Duodenal mucosa (tissue), 2 donors: ENCODE results near the gene PEMT.
"Not testable (repeated sequence)": the region's sequence is repeated elsewhere in the genome, so short reads cannot be mapped to it uniquely, and the experiment has no call there.

ENCODE experiments used
- H3K27ac ChIP-seq: one replicate; pipeline ENCODE4 v1.7.0; 2013; ENCODE audit warnings: low read depth, low read length
- H3K27me3 ChIP-seq, 2 donors: one replicate each; pipeline ENCODE4 v1.7.0; 2013; ENCODE audit warnings: low read length in 2 of 2, control low read depth in 1 of 2; ENCODE audit not compliant: insufficient read depth in 2 of 2, control insufficient read depth in 1 of 2
- H3K36me3 ChIP-seq, 2 donors: one replicate each; pipeline ENCODE4 v1.7.0; 2013; ENCODE audit warnings: low read length in 2 of 2, control low read depth in 1 of 2; ENCODE audit not compliant: insufficient read depth in 2 of 2, control insufficient read depth in 1 of 2
- H3K4me1 ChIP-seq, 2 donors: one replicate each; pipeline ENCODE4 v1.7.0; 2013; ENCODE audit warnings: low read length in 2 of 2, control low read depth in 1 of 2; ENCODE audit not compliant: insufficient read depth in 2 of 2, control insufficient read depth in 1 of 2
- H3K4me3 ChIP-seq, 2 donors: one replicate each; pipeline ENCODE4 v1.7.0; 2013; ENCODE audit warnings: low read length in 2 of 2, low read depth in 1 of 2
- H3K9ac ChIP-seq, 2 donors: one replicate each; pipeline ENCODE4 v1.7.0; 2013; ENCODE audit warnings: low read length in 2 of 2, low read depth in 1 of 2
- H3K9me3 ChIP-seq, 2 donors: one replicate each; pipeline ENCODE4 v1.7.0; 2013; ENCODE audit warnings: low read length in 2 of 2, control low read depth in 1 of 2; ENCODE audit not compliant: control insufficient read depth in 1 of 2

PEMT gene

DNA sequence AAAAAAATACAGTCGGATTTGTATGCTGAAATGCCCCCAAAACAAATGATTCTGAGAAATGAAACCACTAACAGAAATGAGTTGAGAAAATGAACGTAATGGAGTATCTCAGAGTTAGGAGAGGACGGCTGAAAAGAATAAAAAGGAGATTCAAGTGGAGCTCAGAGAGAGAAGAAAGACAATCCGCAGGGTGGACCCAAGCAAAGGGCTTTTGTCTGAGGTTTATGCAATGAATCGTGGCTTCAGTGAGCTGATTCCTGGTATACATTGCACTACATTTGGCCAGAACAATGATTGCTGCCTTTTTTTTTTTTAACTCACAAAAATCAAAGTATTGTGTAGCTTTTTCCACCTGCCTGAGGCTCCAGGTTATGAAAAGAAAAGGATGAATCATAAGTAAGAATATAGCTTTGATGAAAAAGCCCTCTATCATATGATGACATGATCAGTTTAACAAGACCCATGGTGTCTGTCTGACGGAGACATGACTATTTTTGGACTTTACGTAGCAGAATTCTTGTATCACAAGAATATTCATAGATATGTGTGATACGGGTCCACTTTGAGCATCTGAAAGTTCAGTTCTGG lies 119.1 kb downstream of the PEMT start:
- Histone ChIP-seq H3K27ac (no peak overlapping the region), H3K36me3 (no peaks in the 10 kb centered on the region), H3K27me3 (peaks cover 0 to 8% of the 10 kb centered on the region in 2 donors), H3K4me3 (no peak overlapping the region), H3K9me3 (no peaks in the 10 kb centered on the region), H3K4me1 (peaks cover 3 to 5% of the 10 kb centered on the region in 2 donors), H3K9ac (no peak overlapping the region)

DNA sequence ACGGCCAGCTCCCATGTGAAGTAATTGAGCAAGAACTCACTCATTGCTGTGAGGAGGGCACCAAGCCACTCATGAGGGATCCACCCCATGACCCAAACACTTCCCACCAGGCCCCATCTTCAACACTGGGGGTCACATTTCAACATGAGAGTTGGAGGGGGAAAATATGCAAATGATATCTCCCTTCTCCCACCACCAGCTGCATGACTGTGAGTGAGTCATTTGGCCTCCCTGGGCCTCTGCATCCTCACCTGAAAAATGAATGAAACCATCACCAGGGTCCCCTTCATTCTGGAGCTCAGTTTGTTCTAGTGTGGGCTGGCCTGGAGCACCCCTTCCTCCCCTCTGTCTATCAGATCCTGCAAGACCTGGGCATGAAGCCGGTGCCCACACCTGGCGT lies 121.5 kb downstream of the PEMT start:
- Histone ChIP-seq H3K9me3 (no peaks in the 10 kb centered on the region), H3K9ac (no peak overlapping the region), H3K4me1 (peaks cover 5% of the 10 kb centered on the region in 2 donors), H3K27me3 (peaks cover 0 to 8% of the 10 kb centered on the region in 2 donors), H3K4me3 (no peak overlapping the region), H3K36me3 (no peaks in the 10 kb centered on the region), H3K27ac (no peak overlapping the region)

DNA sequence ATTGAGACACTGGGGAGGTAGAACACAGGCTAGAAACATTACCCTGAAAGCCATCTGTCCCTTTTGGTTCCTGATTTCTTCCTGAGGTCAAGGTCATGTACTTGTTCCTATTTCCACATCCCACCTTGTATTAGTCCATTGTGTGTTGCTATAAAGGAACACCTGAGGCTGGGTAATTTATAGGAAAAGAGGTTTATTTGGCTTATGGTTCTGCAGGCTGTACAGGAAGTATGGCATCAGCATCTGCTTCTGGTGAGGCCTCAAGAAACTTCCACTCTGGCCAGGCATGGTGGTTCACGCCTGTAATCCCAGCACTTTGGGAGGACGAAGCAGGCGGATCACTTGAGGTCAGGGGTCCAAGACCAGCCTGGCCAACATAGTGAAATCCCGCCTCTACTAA lies 122.2 kb downstream of the PEMT start:
- no peak overlapping the region for H3K4me3 ChIP-seq
- H3K27me3 ChIP-seq, result peaks cover 0 to 8% of the 10 kb centered on the region in 2 donors
- H3K9ac ChIP-seq, result no peak overlapping the region
- H3K36me3 ChIP-seq, result no peaks in the 10 kb centered on the region
- no peaks in the 10 kb centered on the region for H3K9me3 ChIP-seq
- no peak overlapping the region for H3K27ac ChIP-seq
- peaks cover 5% of the 10 kb centered on the region in 2 donors for H3K4me1 ChIP-seq

DNA sequence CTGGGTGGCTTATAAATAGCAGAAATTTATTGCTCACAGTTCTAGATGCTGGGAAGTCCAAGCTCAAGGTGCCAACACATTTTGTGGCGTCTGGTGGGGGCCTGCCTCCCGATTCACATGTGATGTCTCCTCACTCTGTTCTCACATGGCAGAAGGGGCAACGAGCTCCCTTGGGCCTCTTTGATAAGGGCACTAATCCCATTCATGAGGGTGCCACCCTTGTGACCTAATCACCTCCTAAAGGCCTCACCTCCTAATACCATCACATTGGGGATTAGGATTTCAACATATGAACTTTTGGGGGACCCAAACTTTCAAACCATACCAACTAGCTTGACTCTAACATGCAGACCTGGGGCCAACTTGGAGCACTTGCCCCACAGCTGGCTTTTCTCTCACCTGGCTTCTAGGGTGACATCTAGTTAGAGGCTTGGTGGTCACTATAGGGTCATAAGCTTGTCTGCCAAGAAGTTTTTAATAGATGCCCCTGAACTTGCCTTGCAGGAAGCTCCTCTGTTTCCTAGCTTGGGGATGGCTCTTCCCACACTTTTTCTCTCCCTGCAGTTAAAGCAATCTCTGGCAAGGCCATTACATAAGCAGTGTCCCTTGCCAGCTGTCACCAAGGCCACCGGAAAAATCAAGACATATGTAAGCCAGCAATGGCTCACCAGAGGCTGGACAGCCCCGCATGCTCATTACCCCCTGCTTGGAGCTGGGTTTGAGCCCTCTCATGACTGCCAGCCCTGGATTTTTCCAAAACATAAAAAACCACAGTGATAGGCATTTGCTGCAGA lies 123.1 kb downstream of the PEMT start:
- Histone ChIP-seq H3K9ac (no peak overlapping the region), H3K9me3 (no peaks in the 10 kb centered on the region), H3K4me3 (no peak overlapping the region), H3K4me1 (peaks cover 5% of the 10 kb centered on the region in 2 donors), H3K27me3 (peaks cover 0 to 8% of the 10 kb centered on the region in 2 donors), H3K36me3 (no peaks in the 10 kb centered on the region), H3K27ac (no peak overlapping the region)

DNA sequence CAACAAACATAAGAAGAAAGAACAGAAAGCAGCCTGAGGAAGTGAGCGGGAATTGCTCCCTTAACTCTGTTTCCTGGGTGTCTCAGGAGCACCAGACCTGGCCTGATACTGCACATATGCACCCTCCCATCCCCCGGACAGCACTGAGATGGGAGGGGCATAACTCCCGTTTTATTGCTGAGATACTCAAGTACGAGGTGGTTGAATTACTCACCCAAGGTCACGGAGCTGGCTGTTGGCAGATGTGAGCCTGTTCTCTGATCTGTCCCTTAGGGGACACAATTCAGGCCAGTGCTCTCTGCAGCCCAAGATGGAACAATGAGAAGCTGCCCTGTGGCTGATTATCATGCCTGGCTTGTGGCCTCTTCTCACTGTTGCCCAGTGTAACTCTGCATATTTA lies 123.8 kb downstream of the PEMT start:
- H3K27ac ChIP-seq, result no peak overlapping the region
- H3K4me3 ChIP-seq, result no peak overlapping the region
- peaks cover 0 to 8% of the 10 kb centered on the region in 2 donors for H3K27me3 ChIP-seq
- H3K4me1 ChIP-seq, result peaks cover 5% of the 10 kb centered on the region in 2 donors
- H3K9ac ChIP-seq, result no peak overlapping the region
- H3K36me3 ChIP-seq, result no peaks in the 10 kb centered on the region
- no peaks in the 10 kb centered on the region for H3K9me3 ChIP-seq

DNA sequence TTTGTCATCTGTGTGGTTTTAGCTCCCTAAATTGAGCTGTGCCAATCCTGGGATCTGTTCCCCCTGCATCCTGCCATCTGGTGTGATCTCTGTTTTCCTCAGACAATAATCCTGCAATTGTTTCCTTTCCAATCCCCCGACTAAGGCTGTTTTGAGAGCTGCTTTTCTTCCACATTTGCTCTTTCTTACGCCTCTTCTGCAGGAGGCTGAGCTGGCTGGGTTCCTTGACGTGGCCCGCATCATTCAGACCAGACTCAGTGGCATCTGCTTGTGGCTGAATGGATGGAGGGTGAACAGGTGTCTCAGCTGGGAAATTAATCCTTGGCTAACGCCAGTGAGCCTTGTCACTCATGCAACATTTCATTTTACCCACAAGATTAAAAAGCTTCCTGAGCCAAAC lies 124.5 kb downstream of the PEMT start:
- Histone ChIP-seq H3K9me3 (no peaks in the 10 kb centered on the region), H3K4me1 (peaks cover 5% of the 10 kb centered on the region in 2 donors), H3K4me3 (no peak overlapping the region), H3K27ac (no peak overlapping the region), H3K27me3 (peaks cover 0 to 8% of the 10 kb centered on the region in 2 donors), H3K9ac (no peak overlapping the region), H3K36me3 (no peaks in the 10 kb centered on the region)

DNA sequence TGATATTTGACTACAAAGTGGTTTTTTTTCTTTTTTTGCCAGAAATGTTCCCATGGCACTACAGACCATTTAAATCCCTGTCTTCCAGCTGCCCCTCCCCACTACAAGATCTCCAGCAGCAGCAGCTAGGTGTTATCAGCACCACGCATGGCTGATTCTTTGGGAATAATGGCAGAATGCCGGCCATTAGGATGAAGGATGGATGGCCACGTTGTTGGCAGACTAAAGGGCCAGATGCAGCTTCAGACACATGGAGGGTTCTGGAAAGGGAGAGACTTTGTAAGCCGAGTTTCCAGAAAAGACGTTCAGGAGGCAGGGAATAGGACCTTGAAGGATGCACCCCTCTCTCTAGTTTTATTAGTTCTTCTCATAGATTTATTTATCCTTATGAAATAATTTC lies 125.0 kb downstream of the PEMT start:
- no peak overlapping the region for H3K4me3 ChIP-seq
- H3K27me3 ChIP-seq, result peaks cover 0 to 8% of the 10 kb centered on the region in 2 donors
- H3K27ac ChIP-seq, result no peak overlapping the region
- H3K36me3 ChIP-seq, result no peaks in the 10 kb centered on the region
- no peak overlapping the region for H3K9ac ChIP-seq
- H3K9me3 ChIP-seq, result no peaks in the 10 kb centered on the region
- H3K4me1 ChIP-seq, result peaks cover 5% of the 10 kb centered on the region in 2 donors

DNA sequence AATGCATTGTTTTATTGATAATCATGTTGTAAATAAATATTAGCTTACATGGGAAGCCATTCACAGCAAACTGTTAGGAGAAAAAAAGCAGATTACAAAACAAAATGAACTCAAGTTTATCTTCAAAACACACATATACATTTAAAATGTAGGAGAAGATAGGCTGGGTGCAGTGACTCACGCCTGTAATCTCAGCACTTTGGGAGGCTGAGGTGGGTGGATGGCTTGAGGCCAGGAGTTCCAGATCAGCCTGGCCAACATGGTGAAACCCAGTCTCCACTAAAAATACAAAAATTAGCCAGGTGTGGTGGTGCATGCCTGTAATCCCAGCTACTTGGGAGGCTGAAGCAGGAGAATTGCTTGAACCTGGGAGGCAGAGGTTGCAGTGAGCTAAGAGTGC lies 125.6 kb downstream of the PEMT start:
- H3K9ac ChIP-seq, H3K4me1 ChIP-seq, H3K27me3 ChIP-seq, H3K27ac ChIP-seq, H3K9me3 ChIP-seq, H3K4me3 ChIP-seq, H3K36me3 ChIP-seq: not testable (repeated sequence)

DNA sequence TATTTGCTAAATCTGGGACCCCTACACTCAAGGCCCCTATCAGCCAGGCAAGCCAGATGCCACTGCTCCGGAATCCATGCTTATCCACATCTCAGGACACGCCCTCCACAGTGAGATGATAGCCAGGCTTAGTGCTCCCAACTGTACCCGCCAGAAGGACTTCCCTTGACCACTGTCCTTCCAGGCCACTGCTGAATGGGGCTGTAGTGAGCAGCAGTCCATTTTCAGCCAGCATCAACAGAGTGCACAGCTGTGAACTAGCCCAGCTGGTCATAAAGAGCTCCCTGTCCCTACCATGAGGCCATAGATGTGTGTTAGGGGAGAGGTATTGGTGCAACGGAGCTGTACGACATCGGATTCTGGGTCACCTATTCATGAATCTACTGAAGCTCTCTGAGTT lies 127.7 kb downstream of the PEMT start:
- H3K27me3 ChIP-seq, result no peaks in the 10 kb centered on the region
- H3K36me3 ChIP-seq, result no peaks in the 10 kb centered on the region
- H3K4me1 ChIP-seq, result peaks cover 5% of the 10 kb centered on the region in 2 donors
- no peak overlapping the region for H3K9ac ChIP-seq
- no peak overlapping the region for H3K4me3 ChIP-seq
- H3K9me3 ChIP-seq, result no peaks in the 10 kb centered on the region
- no peak overlapping the region for H3K27ac ChIP-seq

DNA sequence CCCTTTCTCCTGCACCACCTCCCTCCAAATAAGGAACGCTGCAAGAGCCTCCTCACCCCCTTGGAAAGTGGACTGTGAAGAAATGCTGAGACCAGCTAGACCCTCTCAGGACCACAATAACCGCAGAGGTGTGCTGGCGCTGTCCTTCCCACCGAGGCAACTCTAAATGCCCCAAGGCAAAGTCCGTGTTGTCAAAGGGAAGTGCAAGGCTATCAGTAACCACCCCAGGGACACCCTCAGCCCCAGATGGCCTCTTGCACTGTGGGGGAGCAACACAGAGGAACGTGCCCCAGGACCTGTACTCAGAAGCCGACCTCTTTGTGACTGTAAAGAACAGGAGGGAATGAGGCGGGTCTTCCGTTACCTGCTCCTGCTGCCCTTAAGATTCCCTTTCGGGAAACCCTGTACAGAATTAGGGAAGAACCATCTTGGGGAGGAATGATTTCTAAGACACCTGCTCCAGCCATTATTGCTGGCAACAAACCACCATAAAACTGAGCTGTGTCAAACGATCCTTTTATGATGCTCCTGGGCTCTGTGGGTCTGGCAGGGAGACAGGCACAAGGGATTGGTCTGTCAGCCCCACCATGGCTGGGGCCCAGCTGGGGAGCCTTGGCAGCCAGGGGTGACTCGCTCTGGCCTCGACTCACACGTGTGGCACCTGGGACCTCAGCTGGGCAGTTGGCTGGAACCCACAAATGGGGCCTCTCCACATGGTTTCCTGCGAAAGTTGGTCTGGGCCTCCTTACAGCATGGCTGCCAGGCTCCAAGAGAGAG lies 129.3 kb downstream of the PEMT start:
- Histone ChIP-seq H3K27me3 (no peaks in the 10 kb centered on the region), H3K36me3 (no peaks in the 10 kb centered on the region), H3K9me3 (no peaks in the 10 kb centered on the region), H3K9ac (no peak overlapping the region), H3K4me3 (no peak overlapping the region), H3K27ac (no peak overlapping the region), H3K4me1 (peaks cover 0 to 1% of the 10 kb centered on the region in 2 donors)
